A204.1 (cell line): ENCODE measurements around the gene IGDCC3.

Experiments used
- FAIRE-seq: peaks from 2 replicates; lab custom pipeline; 2012; peaks lifted over from hg19 to GRCh38; lab: Jason Lieb, UNC

IGDCC3 gene

DNA sequence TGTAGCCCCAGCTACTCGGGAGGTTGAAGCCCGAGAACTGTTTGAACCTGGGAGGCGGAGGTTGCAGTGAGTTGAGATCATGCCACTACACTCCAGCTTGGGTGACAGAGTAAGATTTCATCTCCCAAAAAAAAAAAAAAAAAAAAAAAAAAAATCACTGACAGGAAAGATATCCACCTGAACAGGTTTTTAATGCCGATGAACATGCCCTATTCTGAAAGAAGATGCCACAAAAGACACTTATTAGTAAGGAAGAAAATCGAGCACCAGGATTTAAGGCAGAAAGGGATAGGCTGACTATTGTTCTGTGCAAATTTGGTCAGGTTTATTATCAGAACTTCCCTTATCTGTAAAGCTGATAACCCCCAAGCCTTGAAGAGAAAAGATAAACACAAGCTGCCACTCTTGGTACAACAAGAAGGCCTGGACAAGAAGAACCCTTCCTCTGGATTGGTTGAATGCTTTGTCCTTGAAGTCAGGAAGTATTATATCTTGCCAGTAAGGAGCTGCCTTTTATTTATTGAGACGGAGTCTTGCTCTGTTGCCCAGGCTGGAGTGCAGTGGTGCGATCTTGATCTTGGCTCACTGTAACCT lies 88.4 kb downstream of the IGDCC3 start:
- no peak for FAIRE-seq

DNA sequence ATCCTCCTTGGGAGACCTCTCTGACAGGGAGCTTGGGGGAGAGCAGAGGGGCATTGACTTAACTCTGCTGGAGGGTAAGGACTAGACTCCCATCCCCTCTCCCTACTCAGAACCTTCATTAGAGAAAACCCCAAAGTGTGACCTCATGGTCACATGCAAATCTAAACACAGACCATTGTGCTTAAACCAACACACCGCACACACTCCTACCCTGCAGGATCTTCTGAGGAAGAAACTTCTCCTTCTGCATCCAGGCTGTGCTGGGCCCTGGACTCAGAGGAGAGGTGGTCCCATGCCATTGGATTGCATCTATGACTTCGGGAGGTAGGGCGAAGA lies 90.3 kb downstream of the IGDCC3 start:
- FAIRE-seq: no peak

GRCh38 chr15:65286704-65287519 lies 90.9 kb downstream of the IGDCC3 start, which contains the start of gene PARP16:
Gene PARP16 (minus strand): TSS chr15:65286883. CDS start chr15:65286426, 457 bp downstream.
- no peak for FAIRE-seq

GRCh38 chr15:65286069-65286703 lies 91.6 kb downstream of the IGDCC3 start:
- FAIRE-seq: no peak

DNA sequence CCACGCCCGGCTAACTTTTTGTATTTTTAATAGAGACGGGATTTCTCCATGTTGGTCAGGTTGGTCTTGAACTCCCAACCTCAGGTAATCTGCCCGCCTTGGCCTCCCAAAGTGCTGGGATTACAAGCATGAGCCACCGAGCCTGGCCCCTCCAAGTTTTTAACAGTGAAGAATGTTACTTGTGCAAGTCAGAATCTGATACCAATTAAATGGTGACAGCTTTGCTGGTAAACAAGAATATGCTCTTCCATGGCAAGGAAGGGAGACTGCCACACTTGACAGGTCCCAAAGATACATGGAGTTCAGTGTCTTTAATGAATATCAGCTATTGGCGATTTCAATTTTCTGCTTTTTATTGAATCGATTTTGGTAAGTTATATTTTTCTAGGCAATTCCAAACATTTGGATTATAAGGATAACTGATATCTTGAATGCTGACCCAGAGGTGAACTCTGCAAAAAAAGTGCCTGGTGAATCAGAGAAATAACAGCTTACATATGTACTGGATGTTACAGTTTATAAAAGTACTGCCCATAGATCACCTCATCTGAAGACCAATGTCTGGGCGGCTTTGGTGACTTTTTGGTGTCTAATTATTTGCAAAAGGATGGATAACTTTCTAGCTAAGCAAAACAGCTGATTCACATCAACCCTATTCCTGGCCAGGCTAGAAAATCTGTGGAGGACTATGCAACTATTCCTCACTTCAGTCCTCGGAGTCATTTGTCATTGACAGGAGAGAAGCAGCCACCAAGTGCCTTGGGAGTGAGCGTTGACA lies 92.3 kb downstream of the IGDCC3 start:
- FAIRE-seq: no peak

- no peak for FAIRE-seq
These were observed 99.3 kb downstream of the IGDCC3 start for GRCh38 chr15:65278480-65278879.
